Measurements from ENCODE around the gene CASP10. TPM values are rescaled to one million over a fixed set of nuclear protein-coding genes. Genes with fewer than 3 reads are reported as not detected.
"Not testable (repeated sequence)": the region's sequence is repeated elsewhere in the genome, so short reads cannot be mapped to it uniquely, and the experiment has no call there.

Gene CASP10
- total RNA-seq, 2 donors from 2014 or later = 8.4 to 12.7 TPM

GRCh38 chr2:201152999-201153815 lies 29.7 kb upstream of the CASP10 start:
- no peak for DNase-seq (ENCODE audit: low spot score)
- intact Hi-C loops (cut with DNase I) = loop anchor here (5.0 kb wide), 2 partner anchors 36 to 41 kb away; partner anchors contain the start of gene CFLAR (in 1 of the 2)

DNA sequence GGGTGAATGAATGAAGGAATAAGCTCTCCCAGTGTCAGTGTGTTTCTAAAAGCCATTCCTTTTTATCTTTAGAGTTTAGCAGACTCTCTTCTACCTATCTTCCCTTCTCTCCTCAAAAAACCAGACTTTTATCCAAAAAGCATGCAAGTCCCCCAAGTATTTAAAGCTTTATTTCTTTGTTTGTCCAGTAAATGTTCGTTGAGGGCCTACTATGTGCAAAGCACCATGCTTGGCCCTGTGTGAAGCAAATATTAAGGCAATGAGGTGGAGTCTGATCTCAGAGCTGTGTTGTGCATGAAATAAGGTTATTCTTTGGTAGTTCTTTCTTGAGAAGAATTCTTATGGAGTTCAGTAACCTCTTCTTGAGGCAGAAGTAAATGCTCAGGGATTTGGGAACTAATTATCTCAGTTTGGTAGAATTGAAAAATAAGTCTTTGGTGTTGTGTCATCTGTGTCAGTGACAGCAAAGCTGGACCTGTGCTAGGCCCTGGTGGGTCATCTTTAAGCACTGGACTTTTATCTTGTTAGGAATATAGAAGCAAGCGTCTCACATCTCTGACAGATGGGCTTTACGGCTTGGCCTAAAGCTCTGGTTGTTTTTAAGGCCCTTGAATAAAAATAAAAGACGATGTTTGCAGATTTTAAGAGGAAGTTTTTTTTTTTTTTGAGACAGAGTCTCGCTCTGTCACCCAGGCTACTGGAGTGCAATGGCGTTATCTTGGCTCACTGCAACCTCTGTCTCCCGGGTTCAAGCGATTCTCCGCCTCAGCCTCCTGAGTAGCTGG lies 28.1 kb upstream of the CASP10 start:
- DNase-seq (ENCODE audit: low spot score) = no peak
- intact Hi-C loops (cut with DNase I) = loop anchor here (5.0 kb wide), 2 partner anchors 38 to 43 kb away; partner anchors contain the start of gene CFLAR (in 1 of the 2)

DNA sequence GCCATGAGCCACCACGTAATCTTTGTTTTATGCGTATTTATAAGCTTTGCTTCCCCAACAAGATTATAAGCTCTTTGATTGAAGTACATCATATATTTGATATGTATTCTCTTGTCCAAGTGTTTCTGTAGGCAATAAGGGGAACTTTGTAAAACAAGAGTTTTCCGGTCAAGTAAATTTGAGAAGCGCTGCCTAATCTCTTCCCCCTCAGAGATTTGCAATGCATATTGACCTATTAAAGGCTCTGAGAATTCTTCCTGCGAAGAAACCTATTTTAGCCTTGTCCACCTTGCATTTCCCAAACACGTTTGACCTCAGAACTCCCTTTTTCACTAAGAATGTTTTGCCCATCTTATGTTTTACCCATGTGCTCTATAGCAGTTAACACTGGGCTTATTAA lies 26.9 kb upstream of the CASP10 start:
- intact Hi-C loops (cut with DNase I) = no loop called here
- DNase-seq (ENCODE audit: low spot score) = no peak

GRCh38 chr2:201156640-201157039 lies 26.3 kb upstream of the CASP10 start:
- no peak for DNase-seq (ENCODE audit: low spot score)
- intact Hi-C loops (cut with DNase I) = no loop called here

DNA sequence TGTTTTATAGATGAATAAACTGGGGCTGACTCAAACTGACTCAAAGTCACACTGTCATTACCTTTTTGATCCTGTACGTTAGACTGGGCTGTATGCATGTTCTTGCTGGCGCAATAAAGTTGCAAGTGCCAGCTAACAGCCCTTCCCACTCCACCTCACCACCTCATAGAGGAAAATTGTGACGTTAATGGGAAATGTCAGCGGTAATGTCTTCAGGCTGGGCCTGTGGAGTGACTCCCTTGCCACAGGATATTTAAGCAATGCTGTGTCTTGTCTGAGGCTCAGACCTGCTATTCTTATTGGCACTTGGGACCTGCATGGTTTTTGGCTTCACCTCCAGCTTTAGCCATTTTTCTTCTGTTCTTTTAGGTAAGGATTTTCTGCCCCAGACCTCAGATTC lies 25.2 kb upstream of the CASP10 start:
- no peak for DNase-seq (ENCODE audit: low spot score)
- intact Hi-C loops (cut with DNase I) = no loop called here

DNA sequence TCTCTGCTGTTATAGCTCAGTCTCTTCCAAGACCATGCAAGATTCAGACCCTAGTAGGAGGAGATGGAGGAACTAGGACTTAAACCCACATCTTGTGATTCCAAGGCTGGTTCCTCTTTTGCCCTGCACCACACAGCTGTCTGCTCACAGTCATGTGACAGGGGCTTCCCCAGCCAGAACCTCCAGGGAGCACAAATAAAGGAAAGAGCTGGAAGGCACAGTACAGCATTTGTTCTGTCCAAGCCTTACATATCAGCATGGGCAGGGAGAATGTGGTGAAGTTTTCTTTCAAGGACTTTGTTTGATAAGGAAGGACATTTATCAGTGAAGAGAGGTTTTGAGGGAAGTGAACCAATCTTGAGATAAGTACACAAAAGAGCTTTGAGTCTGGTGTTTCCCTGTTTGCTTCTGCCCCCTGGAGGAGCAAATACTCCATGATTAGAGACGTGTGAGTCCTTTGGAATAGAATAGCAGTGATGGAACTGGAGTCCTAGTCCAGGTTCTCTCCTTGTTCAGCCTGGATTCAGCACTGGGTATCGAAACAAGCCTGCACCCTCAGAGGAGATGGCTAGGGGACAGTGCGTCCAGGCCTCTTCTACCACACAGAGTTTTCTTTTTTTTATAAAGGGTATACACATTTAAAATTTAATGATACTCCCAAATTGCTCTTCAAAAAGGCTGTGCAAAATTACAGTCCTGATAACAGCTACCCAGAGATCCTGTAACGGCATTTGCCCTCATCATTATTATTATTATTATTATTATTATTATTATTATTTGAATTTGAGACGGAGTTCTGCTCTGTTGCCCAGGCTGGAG lies 24.6 kb upstream of the CASP10 start:
- DNase-seq (ENCODE audit: low spot score) = no peak
- intact Hi-C loops (cut with DNase I) = no loop called here

GRCh38 chr2:201164166-201164565 lies 18.8 kb upstream of the CASP10 start:
- no peak for DNase-seq (ENCODE audit: low spot score)
- intact Hi-C loops (cut with DNase I) = loop anchor here in 1 of 2 donors (10.0 kb wide), 1 partner anchor 249 kb away; no protein-coding TSS in a partner anchor

- intact Hi-C loops (cut with DNase I) = loop anchor here in 1 of 2 donors (10.0 kb wide), 1 partner anchor 253 kb away; no protein-coding TSS in a partner anchor
- DNase-seq (ENCODE audit: low spot score) = no peak
Measured at GRCh38 chr2:201167546-201167945, 15.4 kb upstream of the CASP10 start.

DNA sequence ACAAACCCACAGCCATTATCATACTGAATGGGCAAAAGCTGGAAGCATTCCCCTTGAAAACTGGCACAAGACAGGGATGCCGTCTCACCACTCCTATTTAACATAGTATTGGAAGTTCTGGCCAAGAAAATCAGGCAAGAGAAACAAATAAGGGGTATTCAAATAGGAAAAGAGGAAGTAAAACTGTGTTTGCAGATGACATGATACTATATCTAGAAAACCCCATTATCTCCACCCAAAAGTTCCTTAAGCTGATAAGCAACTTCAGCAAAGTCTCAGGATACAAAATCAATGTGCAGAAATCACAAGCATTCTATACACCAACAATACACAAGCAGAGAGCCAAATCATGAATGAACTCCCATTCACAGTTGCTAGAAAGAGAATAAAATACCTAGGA lies 14.4 kb upstream of the CASP10 start:
- intact Hi-C loops (cut with DNase I) = loop anchor here in 1 of 2 donors (10.0 kb wide), 1 partner anchor 254 kb away; no protein-coding TSS in a partner anchor
- DNase-seq (ENCODE audit: low spot score) = not testable (repeated sequence)

DNA sequence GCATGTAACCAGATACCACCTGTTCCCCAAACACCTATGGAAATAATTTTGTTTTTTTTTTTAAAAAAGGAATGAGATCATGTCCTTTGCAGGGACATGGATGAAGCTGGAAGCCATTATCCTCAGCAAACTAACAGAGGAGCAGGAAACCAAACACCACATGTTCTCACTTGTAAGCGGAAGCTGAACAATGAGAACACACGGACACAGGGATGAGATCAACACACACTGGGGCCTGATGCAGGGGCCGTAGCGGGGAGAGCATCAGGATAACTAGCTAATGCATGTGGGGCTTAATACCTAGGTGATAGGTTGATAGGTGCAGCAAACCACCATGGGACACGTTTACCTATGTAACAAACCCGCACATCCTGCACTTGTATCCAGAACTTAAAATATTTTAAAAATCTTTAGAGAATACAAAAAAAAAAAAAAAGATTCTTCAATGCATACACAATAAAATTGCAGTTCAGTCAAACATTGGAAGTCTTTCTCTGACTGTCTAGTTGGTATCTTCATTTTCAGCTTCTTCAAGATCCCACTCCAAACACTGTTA lies 11.6 kb upstream of the CASP10 start:
- DNase-seq (ENCODE audit: low spot score) = no peak
- intact Hi-C loops (cut with DNase I) = no loop called here

- intact Hi-C loops (cut with DNase I) = no loop called here
- DNase-seq (ENCODE audit: low spot score) = no peak
Measured at GRCh38 chr2:201172279-201172678, 10.7 kb upstream of the CASP10 start.

DNA sequence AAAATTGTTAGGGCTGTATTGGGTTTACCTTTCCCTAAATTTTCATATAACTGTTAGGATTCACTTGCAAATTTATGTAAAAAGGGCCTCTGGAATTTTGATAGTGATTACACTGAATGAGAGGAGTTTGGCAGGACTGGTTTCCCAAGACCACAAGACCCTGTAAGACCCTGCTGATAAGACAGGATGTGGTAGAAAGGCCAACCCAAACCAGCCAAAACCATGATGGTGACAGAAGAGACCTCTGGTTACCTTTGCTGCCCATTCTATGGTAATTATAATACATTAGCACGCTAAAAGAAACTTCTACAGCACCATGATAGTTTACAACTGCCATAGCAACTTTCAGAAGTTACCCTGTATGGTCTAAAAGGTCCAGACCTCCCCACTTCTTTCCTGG lies 8.3 kb upstream of the CASP10 start:
- DNase-seq (ENCODE audit: low spot score) = no peak
- intact Hi-C loops (cut with DNase I) = loop anchor here in 1 of 2 donors (5.0 kb wide), 1 partner anchor 272 kb away; no protein-coding TSS in a partner anchor

DNA sequence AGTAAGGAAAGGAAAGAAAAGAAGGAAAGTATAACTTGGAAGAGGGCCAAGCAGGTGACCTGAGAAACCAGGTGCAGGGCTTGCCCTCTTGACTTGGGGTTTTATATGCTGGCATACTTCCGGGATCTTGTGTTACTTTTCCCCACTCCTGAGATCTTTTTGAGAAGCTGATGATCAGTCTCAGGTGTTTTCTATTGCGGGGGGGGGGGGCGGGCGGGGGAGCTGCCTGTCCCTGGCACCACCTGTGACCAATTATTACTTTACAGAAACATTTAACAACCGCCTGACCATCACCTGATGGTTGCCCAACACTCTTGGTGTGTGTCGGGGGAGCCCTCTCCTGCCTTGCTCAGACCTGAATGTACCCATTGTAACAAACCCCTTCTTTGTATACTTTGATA lies 6.9 kb upstream of the CASP10 start:
- DNase-seq (ENCODE audit: low spot score) = no peak
- intact Hi-C loops (cut with DNase I) = loop anchor here in 1 of 2 donors (5.0 kb wide), 1 partner anchor 274 kb away; no protein-coding TSS in a partner anchor

GRCh38 chr2:201180010-201180409 lies 2.9 kb upstream of the CASP10 start:
- intact Hi-C loops (cut with DNase I) = no loop called here
- DNase-seq (ENCODE audit: low spot score) = no peak

GRCh38 chr2:201183365-201183727 lies 405 bp downstream of the CASP10 start:
- DNase-seq (ENCODE audit: low spot score) = no peak
- intact Hi-C loops (cut with DNase I) = no loop called here

DNA sequence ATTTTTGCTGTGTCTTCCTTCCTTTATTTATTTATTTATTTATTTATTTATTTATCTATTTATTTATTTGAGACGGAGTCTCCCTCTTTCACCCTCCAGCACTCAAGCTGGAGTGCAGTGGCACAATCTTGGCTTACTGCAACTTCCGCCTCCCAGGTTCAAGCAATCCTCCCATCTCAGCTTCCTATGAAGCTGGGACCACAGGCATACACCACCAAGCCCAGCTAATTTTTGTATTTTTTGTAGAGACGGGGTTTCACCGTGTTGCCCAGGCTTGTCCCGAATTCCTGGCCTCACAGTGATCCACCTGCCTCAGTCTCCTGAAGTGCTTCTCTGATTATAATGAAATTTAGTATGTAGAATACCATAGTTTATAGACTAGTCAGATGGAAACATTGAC lies 894 bp downstream of the CASP10 start:
- intact Hi-C loops (cut with DNase I) = not testable (repeated sequence)

GRCh38 chr2:201184248-201184647 lies 1.3 kb downstream of the CASP10 start:
- intact Hi-C loops (cut with DNase I) = not testable (repeated sequence)

More for the DNA sequence above, 894 bp downstream of the CASP10 start:
- not testable (repeated sequence) for DNase-seq (ENCODE audit: low spot score)

DNA sequence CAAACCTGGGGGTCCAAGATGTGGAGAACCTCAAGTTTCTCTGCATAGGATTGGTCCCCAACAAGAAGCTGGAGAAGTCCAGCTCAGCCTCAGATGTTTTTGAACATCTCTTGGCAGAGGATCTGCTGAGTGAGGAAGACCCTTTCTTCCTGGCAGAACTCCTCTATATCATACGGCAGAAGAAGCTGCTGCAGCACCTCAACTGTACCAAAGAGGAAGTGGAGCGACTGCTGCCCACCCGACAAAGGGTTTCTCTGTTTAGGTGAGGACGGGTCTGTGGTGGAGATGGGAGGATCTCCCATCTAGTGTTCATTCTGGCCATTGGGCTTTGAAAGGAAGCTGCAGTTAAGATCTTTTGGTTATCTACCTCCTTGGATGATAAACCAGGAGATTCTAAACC lies 2.9 kb downstream of the CASP10 start:
- no peak for DNase-seq (ENCODE audit: low spot score)
- intact Hi-C loops (cut with DNase I) = loop anchor here in 1 of 2 donors (5.0 kb wide), 1 partner anchor 659 kb away; the partner anchor contains the start of gene SGO2

More at GRCh38 chr2:201184248-201184647, 1.3 kb downstream of the CASP10 start:
- not testable (repeated sequence) for DNase-seq (ENCODE audit: low spot score)

DNA sequence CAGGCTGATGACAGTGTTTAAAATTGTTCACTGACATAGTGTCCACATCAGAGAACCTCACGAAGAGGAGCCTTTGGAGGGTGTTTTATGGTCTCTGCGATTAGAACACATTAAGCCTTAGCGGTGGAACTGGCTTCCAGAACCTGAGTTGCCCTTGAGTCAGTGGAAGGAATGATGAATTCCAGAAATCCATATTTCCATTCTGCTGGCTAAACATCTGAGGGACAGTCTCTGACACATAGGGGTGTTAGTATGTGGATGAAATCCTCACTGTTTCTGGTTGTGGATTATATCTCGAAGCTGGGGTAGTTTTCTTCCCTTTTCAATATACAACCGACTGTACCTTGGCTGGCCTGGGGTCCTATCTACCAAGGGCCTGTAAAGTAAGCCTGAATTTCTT lies 4.0 kb downstream of the CASP10 start:
- intact Hi-C loops (cut with DNase I) = loop anchor here in 1 of 2 donors (5.0 kb wide), 1 partner anchor 660 kb away; the partner anchor contains the start of gene SGO2
- no peak for DNase-seq (ENCODE audit: low spot score)

Data from posterior vena cava (tissue), 2 donors.